NCI-H2196 (cell line): ENCODE measurements around the gene SEMA4B.

Experiments
- DNase-seq: peaks from one replicate; lab custom pipeline; 2025; ENCODE audit not compliant: unreplicated experiment; lab: John Stamatoyannopoulos, UW

Gene SEMA4B

DNA sequence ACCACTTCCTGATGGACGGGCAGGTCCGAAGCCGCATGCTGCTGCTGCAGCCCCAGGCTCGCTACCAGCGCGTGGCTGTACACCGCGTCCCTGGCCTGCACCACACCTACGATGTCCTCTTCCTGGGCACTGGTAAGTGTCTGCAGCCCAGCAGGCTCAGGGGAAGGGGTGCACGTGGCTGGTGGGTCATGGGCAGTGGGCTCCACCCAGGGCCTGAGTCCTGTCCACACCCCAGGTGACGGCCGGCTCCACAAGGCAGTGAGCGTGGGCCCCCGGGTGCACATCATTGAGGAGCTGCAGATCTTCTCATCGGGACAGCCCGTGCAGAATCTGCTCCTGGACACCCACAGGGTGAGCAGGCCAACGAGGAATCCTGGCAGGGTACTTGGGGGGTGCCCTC, 23.9 kb downstream of the SEMA4B start:
- DNase-seq, result no peak

DNA sequence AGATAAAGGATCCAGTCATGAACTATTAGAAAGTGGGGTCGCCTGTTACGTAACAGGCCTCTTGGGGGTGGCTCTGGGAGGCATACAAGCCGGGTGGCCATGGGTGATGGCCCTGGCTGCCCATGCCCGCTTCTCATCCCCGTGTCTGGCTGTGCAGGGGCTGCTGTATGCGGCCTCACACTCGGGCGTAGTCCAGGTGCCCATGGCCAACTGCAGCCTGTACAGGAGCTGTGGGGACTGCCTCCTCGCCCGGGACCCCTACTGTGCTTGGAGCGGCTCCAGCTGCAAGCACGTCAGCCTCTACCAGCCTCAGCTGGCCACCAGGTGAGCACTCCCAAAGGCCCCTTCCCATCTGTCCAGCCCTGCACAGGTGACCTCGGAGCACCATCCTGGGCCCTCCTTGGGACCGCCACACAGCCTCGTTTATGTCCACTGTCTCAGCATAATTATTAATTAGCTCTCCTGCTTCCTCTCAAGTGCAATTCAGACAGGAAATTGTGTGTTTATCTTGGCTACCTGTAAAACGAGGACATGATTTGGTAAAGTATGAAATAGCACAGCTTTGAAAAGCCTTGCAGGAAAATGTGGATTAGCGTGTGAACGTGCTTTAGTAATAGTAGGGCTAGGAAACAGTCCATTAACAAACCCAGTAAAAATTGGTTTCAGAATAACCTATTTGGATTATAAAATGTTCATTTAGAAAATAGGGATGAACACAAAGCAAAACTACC, 24.5 kb downstream of the SEMA4B start:
- no peak for DNase-seq

DNA sequence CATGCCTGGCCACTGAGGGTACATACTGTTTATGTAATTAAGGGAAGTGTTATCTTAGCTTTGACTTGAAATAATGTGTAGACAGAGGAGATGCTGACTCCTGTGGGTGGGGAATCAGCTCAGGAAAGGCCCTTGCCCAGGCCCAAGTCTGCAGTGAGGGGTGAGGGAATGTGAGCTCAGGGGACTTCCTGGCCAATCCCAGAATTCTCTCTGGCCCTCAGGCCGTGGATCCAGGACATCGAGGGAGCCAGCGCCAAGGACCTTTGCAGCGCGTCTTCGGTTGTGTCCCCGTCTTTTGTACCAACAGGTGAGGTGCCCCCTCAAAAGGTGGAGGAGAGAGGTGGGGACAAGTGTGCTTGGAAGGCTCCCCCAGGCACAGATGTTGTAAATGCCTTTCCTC, 26.2 kb downstream of the SEMA4B start:
- DNase-seq, result no peak

DNA sequence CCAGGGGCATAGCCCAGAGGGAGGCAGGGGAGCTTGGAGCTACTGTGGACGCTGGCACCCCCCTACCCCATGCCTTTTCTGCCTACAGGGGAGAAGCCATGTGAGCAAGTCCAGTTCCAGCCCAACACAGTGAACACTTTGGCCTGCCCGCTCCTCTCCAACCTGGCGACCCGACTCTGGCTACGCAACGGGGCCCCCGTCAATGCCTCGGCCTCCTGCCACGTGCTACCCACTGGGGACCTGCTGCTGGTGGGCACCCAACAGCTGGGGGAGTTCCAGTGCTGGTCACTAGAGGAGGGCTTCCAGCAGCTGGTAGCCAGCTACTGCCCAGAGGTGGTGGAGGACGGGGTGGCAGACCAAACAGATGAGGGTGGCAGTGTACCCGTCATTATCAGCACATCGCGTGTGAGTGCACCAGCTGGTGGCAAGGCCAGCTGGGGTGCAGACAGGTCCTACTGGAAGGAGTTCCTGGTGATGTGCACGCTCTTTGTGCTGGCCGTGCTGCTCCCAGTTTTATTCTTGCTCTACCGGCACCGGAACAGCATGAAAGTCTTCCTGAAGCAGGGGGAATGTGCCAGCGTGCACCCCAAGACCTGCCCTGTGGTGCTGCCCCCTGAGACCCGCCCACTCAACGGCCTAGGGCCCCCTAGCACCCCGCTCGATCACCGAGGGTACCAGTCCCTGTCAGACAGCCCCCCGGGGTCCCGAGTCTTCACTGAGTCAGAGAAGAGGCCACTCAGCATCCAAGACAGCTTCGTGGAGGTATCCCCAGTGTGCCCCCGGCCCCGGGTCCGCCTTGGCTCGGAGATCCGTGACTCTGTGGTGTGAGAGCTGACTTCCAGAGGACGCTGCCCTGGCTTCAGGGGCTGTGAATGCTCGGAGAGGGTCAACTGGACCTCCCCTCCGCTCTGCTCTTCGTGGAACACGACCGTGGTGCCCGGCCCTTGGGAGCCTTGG, 27.0 kb downstream of the SEMA4B start:
- no peak for DNase-seq

DNA sequence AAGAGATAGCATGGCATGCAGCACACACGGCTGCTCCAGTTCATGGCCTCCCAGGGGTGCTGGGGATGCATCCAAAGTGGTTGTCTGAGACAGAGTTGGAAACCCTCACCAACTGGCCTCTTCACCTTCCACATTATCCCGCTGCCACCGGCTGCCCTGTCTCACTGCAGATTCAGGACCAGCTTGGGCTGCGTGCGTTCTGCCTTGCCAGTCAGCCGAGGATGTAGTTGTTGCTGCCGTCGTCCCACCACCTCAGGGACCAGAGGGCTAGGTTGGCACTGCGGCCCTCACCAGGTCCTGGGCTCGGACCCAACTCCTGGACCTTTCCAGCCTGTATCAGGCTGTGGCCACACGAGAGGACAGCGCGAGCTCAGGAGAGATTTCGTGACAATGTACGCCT, 27.8 kb downstream of the SEMA4B start:
- no peak for DNase-seq

DNA sequence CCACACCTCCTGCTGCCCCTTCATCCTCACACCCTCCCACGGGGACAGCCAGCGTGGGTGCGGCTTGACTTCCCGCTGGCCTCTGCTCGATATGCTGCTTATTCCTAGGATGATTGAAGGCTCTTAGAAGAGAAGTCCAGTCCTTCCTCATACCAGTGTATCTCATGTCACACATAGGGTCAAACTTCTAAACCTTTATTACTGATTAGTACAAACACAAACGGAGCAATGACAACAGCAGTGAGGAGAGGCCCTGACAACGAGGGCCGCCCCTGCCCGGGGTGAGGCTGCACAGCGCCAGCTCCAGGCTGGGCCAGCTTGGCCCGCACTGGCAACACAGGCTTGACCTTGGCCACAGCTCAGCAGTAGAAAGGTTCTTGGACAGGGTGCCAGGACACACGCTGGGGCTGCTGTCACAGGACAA, 29.0 kb downstream of the SEMA4B start:
- DNase-seq, result no peak

DNA sequence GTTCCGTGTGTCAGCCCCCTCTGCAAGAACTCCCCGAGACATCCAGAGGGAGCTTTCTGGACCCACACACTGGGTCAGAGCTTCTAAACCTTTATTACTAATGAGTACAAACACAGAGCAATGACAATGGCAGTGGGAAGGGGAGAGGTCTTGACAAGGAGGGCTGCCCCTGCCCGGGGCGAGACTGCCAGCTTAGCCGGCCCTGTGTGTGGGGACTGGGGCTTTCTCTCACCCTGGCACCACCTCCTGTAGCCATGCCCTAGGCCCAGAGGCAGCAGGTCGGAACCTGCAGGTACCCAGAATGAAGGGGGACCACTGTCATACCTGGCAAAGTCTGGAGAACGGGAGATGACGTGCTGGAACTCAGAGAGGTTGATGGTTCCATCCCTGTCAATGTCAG, 29.5 kb downstream of the SEMA4B start:
- no peak for DNase-seq

DNA sequence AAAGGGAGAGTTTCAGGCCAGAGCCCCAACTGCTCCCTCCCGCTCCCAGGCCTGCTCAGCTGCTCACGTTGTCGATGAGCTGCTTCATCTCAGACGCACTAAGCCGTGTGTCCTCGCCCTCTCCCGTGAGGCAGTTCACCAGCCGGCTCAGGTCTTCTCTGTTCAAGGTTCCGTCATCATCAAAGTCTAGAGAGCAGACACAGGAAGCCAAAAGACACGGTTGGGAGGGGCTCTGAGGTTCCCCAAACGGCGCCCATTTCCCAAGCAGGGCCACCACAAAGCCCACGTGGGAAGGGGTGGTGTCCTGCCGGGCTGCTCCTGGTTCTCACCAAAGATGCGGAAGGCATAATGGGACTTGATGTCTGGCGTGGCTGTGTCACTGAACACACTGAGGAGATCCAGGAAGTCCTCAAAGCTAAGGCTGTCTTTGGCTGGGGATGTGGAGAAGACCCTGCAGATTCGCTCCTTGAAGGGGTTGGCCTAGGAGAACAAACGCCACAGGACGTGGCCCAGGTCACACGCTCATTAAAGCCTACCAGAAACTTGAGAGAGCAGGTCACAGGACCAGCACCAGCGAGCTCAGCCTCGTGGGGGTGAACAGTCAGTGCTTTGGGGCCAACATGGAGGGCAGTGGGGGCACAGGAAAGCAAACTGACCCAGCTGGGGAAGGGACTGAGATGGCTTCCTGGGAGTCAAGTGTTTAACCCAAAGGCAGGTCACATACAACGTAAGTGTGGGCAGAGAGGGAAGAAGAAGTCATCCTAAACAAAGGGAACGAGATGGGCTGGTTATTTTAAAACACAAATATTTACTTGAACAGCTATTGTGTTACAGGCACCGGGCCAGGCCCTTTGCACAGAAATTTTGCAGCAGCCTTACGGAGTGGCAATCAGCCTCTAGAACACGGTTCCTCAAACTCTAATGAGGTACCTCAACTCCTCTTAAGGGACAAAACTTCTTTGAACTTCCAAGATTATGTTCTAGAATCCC, 30.2 kb downstream of the SEMA4B start:
- no peak for DNase-seq

DNA sequence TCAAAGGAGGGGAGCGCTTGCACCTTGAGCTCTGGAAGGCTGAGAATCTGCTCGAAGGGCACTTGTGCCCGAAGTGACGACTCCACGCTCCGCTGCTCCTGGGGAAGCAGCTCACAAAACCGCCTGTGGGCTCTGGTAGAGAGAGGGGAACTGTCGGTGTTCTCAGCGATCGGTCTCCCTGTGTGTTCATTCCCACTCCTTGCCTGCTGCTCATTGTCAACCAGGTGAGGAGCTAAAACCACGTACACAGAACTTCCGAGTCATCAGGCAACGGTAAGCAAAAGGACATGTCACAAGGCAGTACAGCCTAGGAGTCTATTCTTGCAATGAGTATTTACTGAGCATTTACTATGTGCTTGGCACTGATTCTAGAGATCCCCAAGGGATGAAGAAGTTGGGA, 31.1 kb downstream of the SEMA4B start:
- no peak for DNase-seq

DNA sequence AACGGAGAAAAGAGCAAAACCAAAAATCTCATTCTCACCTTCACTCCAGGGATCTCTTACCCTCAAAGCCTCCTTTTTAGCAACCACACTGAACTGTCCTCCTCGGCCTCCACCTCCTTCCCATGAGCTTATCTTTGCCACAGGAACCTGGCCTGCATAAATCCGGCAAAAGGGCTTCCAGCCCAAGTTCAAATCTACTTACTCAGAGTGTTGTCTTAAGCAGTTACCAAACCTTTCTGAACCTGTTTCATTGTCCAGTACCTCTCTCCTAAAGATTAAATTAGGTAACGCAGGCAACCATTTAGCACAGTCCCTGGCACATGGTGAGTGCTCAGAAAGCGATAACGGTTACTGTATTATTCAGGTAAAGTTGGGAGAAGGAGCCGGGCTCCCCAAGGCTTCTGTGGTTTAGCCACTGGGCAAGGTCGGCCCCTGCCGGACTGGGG, 31.8 kb downstream of the SEMA4B start:
- DNase-seq, result no peak

DNA sequence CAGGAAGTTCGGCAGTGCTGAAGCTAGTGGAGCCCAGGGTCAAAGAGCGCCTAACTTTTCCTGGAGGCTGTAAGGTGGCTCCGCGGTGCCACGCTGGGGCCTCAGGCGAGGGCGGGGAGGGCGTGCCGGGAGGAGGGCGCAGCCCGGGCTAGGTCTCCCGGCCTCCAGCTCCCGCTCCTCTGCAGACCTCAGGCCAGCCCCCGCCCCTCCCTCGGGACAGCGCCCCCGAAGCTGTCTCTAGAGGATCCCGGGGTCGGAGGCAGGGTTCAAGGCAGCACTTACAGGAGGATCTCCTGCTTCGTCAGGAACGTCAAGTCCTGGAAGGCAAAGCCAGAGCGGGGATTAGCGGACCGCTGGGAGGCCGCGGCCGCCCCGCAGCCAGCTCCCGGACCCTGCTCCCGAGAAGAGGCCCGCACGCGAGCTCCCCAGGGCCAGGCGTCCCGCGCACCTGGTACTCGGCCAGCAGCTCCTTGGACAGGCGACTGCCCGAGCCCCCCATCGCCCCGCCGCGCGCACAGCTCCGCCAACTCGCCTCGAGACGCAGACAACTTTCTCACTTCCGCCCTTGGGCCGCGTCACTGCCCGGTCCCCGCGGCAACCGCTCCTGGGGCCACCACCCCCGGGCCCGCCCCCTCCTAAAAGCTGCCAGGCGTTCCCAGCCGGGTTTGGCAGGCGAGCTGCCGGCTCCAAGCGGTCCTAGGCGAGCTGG, 32.4 kb downstream of the SEMA4B start, which contains the start of gene CIB1:
Gene CIB1, minus strand, starts transcription at position 555 of the 709 bp plus-strand sequence. Its CDS starts 56 bp downstream, at position 499.
- peak; percentile 89 for DNase-seq

DNA sequence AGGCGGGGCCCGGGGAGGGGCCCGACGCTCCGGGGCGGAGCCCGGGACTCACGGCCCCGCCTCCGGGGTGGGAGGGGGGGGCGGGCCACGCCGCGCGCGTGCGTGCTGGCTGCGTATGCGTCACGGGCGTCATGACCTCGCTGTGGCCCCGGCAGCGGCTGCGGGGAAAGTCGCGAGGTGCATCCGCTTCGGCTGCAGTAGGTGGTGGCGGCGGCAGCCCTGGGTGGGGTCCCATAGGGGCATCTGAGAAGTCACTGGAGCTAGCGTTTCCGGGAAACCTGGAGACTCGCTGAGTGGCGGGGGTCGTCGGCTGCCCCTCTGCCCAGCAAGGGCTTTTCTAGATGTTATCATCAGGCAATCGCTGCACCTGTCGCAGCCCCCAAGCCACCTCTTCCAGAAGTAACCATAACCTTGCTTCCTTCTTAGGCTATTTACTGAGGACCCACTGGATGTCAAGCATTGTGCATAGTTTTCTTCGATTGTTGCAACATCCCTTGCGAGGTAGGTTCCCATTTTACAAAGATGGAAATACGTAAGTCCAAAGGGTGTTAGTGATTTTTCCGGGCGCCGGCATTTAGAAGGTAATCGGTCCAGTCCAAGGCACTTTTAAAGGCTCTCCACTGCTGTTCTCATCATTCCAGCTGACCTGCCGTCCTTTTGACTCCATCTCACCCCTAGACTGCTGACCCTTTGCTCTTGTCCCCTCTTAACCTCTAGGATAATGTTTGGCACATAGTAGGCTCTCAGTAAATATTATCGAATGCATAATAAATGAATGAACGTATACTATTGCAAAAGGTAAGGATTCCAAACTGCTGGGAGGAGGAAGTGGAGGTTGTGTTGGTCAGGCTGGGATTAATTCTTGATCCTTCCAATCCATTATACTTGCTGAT, 33.2 kb downstream of the SEMA4B start, which contains the start of gene GDPGP1:
Gene GDPGP1, plus strand, starts transcription at position 114 of the 893 bp plus-strand sequence. CDS start 6,700 bp downstream, outside the sequence.
- DNase-seq, result no peak

DNA sequence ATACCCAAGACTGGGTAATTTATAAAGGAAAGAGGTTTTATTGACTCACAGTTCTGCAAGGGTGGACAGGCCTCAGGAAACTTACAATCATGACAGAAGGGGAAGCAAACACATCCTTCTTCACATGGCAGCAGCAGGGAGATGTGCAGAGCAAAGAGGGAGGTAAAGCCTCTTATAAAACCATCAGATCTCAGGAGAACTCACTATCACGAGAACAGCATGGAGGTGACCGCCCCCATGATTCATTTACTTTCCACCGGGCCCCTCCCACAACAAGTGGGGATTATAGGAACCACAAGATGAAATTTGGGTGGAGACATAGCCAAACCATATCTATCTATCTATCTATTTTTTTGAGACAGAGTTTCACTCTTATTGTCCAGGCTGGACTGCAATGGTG, 38.2 kb downstream of the SEMA4B start:
- no peak for DNase-seq

DNA sequence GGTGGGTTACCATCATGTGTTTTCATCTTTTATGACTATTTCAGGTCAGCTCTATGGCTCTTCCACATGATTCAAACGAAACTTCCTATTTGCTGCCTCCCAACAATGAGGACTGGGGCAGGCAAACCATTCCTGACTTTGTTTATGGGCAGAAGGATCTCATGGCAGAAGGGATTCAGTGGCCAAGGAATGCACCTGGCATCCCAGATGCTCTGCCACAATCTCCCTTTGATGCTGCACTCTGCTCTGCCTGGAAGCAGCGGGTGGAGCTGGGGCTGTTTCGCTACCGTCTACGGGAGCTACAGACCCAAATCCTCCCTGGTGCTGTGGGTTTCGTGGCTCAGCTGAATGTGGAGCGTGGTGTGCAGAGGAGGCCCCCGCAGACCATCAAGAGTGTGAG, 39.7 kb downstream of the SEMA4B start:
- no peak for DNase-seq

DNA sequence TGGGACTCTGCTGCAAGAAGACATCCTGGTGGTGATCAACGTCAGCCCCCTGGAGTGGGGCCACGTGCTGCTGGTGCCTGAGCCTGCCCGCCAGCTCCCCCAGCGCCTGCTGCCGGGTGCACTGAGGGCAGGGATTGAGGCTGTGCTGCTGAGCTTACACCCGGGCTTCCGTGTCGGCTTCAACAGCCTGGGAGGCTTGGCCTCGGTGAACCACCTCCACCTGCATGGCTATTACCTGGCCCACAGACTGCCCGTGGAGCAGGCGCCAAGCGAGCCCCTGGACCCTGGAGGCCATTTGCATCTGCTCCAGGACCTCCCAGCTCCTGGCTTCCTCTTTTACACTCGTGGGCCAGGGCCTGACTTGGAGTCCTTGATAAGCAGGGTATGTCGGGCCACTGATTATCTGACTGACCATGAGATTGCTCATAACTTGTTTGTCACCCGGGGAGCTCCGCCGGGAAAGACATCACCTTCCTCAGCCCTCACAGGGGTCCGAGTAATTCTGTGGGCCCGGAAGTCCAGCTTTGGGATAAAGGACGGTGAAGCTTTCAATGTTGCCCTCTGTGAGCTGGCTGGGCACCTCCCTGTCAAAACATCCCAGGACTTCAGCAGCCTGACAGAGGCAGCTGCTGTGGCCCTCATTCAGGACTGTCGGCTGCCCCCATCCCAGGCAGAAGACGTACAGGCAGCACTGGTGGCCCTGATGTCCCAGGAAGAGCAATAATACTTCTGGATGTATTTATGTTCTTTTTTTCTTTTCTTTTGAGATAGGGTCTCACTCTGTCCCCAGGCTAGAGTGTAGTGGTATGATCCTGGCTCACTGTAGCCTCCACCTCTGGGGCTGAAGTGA, 40.4 kb downstream of the SEMA4B start:
- DNase-seq, result no peak

DNA sequence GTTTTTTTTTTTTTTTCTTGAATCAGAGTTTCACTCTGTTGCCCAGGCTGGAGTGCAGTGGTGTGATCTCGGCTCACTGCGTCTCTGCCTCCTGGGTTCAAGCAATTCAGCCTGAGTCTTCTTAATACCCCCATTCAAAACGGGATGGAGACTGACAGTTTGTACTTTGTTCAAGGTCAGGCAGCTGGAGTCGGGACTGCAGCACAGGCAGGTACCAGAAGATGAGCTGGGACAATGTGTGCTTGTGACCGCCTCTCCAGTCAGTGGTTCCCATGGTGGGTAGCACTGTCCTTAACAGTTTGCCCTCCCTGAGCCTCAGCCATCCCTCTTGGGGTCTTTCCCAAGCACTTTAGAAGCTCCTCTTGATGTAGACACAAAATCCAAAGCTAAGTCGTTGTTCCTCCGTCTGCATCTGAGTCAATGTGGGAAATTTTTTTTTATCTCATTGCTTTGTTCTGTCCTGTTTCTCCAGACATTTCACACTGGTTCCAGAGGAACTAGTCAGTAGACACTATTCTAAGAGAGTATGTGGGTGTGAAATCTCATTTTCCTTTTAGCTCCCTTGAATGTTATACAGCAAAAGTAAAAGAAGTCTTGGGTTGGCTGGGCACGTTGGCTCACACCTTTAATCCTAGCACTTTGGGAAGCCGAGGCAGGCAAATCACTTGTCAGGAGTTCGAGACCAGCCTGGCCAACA, 43.0 kb downstream of the SEMA4B start:
- no peak for DNase-seq

DNA sequence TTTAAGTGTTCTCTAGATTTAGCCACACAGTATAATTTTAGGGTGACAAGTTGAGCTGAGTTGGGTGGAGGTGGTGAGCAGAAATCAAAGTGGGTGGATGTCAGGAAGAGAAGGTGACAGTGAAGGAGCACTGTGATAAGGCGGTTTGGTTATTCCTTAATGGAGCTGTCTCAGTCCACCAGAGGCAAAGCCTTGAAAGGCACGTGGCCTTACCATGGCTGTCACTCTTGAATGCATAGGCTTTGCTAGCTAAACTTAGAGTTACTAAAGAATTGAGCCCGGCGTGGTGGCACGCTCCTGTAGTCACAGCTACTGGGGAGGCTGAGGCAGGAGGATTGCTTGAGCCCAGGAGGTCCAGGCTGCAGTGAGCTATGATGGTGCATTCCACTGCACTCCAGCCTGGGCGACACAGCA, 47.7 kb downstream of the SEMA4B start:
- DNase-seq, result no peak
